GM12873 (cell line): ENCODE results near the gene CLMN.

Experiments
- CTCF ChIP-seq: IDR thresholded peaks from 2 replicates; pipeline ENCODE4 v1.5.1; 2012; ENCODE audit warnings: low read depth, mild to moderate bottlenecking, moderate library complexity, low read length, control low read depth; ENCODE audit not compliant: insufficient read depth; ENCODE audit errors: missing control alignments

Gene CLMN

DNA sequence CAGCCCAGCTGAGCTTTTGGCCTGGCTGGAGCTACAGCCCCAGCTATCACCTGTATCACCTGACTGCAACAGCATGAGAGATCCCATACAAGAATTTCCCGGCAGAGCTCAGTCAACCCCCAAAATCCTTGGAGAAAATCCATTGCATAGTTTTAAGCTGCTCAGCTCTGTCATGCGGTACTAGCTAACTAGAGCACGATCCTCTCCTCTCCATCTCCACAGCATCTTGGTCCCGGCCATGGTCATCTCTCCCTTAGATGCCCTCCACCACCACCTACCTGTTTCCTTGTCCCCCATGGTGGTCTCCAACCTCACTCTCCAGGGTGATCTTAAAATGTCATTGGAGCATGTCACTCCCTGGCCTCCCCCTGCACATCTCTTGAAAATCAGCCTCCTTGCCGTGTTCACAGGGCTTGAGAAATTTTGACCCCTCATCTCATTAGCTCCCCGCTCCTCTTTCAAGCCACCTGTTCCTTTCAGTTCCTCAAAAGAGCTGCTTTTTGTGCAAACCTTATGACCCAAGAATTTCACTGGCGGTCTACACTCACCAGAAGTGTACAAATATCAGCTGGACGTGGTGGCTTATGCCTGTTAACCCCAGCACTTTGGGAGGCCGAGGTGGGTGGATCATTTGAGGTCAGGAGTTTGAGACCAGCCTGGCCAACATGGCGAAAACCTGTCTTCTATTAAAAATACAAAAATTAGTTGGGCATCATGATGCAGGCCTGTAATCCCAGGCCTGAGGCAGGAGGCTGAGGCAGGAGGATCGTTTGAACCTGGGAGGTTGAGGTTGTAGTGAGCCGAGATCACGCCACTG is 8.1 kb upstream of the CLMN start:
- no peak for TF ChIP-seq CTCF

- TF ChIP-seq CTCF = no peak
These were observed 7.3 kb upstream of the CLMN start for GRCh38 chr14:95326987-95327386.

DNA sequence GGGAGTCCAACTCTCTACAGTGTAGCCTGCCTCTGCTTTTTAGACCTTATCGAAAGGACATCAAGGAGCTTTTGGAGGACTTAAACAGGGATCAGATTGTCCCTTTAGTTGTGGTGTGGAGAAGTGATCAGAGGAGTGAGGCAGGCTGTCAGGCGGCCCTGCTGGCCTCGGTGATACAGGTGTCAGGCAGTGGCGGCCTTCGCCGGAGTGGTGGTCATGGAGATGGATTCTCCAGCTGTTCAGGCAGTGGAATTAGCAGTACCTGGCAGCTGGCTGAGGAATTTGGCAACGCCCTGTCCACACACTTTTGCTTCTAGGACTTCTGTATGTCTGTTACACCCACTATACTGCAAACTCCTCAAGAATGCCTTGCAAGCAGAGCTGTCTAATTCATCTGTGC is 4.2 kb upstream of the CLMN start:
- TF ChIP-seq CTCF = no peak

GRCh38 chr14:95323361-95323760 is 3.7 kb upstream of the CLMN start:
- no peak for TF ChIP-seq CTCF

GRCh38 chr14:95322651-95323050 is 2.9 kb upstream of the CLMN start:
- TF ChIP-seq CTCF = no peak

DNA sequence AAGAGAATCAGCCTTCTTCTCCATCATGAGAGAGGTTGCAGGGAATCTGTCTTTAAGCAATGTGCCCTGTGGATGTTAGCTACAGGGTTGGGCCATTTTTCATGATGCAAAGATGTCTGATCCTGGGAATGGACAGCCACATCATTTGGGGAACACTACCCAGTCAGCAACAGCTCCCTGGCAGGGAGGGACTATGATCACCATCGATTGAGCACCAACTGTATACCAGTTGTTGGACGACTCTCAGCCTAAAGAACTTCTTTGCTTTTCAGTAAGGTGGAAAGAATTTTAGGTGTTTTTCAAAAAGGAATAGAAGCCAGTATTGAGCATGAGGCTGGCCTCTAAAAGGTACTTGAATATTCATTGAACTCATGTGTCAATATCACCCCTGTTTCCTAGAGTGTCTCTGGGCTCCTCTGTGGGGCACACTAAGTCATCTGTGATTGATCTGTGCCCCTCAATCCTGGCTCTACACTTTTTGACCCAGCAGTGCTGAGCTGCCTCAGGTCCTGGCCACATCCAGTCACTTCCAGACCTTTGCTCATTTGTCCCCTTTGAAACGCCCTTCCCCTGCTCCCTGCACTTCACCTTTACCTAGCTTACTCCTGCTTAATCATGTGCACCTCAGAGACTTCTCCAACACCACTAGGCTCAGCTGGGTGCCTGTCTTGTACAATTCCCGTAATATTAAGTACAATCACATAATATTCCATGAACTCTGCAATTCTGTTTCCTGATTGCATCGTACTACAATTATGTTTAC is 2.2 kb upstream of the CLMN start:
- TF ChIP-seq CTCF = no peak

GRCh38 chr14:95320955-95321600 is 1.4 kb upstream of the CLMN start:
- TF ChIP-seq CTCF = no peak
